ENCODE measurements around the gene AOPEP. TPM values are rescaled to one million over a fixed set of nuclear protein-coding genes. Genes with fewer than 3 reads are reported as not detected.

Gene AOPEP
- polyA plus RNA-seq, 2 of the 4 experiments (the other 2 are of a cell fraction): 226 to 266 TPM

DNA sequence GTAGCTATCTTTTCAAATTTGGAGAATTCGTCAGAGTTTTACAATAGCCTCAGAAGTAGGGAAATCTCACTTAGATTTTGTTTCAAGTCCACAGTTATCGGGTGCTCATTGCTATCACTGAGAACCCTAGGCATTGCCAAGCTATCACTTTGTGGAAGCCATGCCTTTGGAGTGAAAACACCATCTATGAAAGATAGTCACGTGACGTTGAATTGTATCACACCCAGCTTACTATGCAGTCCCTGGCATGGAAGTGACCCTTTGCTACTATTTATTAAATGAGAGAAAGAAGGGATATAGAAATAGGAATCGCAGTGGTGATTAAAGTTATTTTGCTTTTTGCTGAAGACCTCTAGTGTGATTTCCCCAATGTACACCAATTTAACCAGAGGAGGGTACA lies 97.2 kb downstream of the AOPEP start:
- ATAC-seq (no peak), FAIRE-seq (no peak), DNase-seq (ENCODE audit: low read depth in 1 of 2, low spot score in 1 of 2) (no peak)
- peaks cover 80% of the 10 kb centered on the region for H3K4me1 ChIP-seq
- CTCF ChIA-PET: interaction anchor here (0.7 to 1.9 kb wide), 2 partner anchors 40 to 142 kb away, joined by 3 to 5 read pairs; no protein-coding TSS in a partner anchor
- H3K9me3 ChIP-seq: no peaks in the 10 kb centered on the region
- H3K27ac ChIP-seq: peak overlapping the region; percentile 29 to 78; a peak in 5 of 6 replicates
- no peak overlapping the region for H3K4me2 ChIP-seq
- TF ChIP-seq HDAC2 (IDR thresholded peaks at IDR 0.05) (no peak), KDM1A (IDR thresholded peaks at IDR 0.05; ENCODE audit: low read depth) (no peak), POLR2A (IDR thresholded peaks at IDR 0.05; ENCODE audit: low read length) (no peak), CHD2 (IDR thresholded peaks at IDR 0.05; ENCODE audit: low read length, partially characterized antibody) (no peak), HOXB13 (CRISPR knock-in tag; IDR thresholded peaks at IDR 0.05; ENCODE audit: low read depth) (no peak), TP53 (CRISPR knock-in tag; IDR thresholded peaks at IDR 0.05) (no peak), POLR2AphosphoS2 (conservative IDR thresholded peaks at IDR 0.05; ENCODE audit: low read length) (no peak)
- TF ChIP-seq, protein P1, sequence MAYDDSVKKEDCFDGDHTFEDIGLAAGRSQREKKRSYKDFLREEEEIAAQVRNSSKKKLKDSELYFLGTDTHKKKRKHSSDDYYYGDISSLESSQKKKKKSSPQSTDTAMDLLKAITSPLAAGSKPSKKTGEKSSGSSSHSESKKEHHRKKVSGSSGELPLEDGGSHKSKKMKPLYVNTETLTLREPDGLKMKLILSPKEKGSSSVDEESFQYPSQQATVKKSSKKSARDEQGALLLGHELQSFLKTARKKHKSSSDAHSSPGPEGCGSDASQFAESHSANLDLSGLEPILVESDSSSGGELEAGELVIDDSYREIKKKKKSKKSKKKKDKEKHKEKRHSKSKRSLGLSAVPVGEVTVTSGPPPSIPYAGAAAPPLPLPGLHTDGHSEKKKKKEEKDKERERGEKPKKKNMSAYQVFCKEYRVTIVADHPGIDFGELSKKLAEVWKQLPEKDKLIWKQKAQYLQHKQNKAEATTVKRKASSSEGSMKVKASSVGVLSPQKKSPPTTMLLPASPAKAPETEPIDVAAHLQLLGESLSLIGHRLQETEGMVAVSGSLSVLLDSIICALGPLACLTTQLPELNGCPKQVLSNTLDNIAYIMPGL (CRISPR knock-in tag; IDR thresholded peaks at IDR 0.05; ENCODE audit: borderline replicate concordance): no peak
- TF ChIP-seq, protein P2, sequence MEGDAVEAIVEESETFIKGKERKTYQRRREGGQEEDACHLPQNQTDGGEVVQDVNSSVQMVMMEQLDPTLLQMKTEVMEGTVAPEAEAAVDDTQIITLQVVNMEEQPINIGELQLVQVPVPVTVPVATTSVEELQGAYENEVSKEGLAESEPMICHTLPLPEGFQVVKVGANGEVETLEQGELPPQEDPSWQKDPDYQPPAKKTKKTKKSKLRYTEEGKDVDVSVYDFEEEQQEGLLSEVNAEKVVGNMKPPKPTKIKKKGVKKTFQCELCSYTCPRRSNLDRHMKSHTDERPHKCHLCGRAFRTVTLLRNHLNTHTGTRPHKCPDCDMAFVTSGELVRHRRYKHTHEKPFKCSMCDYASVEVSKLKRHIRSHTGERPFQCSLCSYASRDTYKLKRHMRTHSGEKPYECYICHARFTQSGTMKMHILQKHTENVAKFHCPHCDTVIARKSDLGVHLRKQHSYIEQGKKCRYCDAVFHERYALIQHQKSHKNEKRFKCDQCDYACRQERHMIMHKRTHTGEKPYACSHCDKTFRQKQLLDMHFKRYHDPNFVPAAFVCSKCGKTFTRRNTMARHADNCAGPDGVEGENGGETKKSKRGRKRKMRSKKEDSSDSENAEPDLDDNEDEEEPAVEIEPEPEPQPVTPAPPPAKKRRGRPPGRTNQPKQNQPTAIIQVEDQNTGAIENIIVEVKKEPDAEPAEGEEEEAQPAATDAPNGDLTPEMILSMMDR (IDR thresholded peaks at IDR 0.05): no peak
- TF ChIP-seq, protein P3, sequence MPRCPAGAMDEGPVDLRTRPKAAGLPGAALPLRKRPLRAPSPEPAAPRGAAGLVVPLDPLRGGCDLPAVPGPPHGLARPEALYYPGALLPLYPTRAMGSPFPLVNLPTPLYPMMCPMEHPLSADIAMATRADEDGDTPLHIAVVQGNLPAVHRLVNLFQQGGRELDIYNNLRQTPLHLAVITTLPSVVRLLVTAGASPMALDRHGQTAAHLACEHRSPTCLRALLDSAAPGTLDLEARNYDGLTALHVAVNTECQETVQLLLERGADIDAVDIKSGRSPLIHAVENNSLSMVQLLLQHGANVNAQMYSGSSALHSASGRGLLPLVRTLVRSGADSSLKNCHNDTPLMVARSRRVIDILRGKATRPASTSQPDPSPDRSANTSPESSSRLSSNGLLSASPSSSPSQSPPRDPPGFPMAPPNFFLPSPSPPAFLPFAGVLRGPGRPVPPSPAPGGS (IDR thresholded peaks at IDR 0.05): no peak
- POLR2A ChIA-PET: no interaction called here
- 94% methylated on average over 5 of the region's 5 CpGs for WGBS (ENCODE audit: missing lambda C conversion rate)
- no peak overlapping the region for H3K4me3 ChIP-seq

DNA sequence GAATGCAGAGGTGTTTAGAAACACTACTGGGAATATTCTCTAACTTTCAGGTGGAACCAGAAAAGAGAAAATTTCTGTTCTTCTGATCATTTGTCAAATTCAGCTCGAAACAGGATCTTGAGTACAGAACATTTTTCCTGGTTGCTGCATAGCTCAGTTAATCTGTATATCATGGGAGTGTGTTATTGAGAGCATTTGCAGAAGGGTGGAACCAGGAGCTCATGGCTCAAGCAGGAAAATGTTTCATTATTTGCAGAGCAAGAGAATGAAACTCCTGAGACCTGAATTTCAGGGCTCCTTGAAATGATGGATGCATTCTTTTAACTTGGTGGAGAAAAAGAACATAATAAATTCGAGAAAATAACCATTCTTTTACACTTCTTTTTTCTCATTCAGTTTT lies 97.9 kb downstream of the AOPEP start:
- WGBS (ENCODE audit: missing lambda C conversion rate): 59% methylated on average over 2 of the region's 2 CpGs
- ChIA-PET CTCF (interaction anchor here (1.4 to 2.1 kb wide), 3 partner anchors 12 to 39 kb away, joined by 3 to 5 read pairs (median 5); no protein-coding TSS in a partner anchor), POLR2A (no interaction called here)
- ATAC-seq (no peak), FAIRE-seq (no peak), DNase-seq (ENCODE audit: low read depth in 1 of 2, low spot score in 1 of 2) (no peak)
- Histone ChIP-seq H3K9me3 (no peaks in the 10 kb centered on the region), H3K4me2 (peak overlapping the region; percentile 1; the same call in 1 of the 3 replicates), H3K4me3 (no peak overlapping the region), H3K27ac (peak overlapping the region; percentile 78 to 80; a peak in 4 of 6 replicates), H3K4me1 (peaks cover 80% of the 10 kb centered on the region)
- TF ChIP-seq HEYL (CRISPR knock-in tag; IDR thresholded peaks at IDR 0.05): no peak
- TF ChIP-seq ZSCAN20 (CRISPR knock-in tag; IDR thresholded peaks at IDR 0.05): no peak
- no peak for TF ChIP-seq FOSB (CRISPR knock-in tag; IDR thresholded peaks at IDR 0.05)
- TF ChIP-seq ZFP36 (IDR thresholded peaks at IDR 0.05; ENCODE audit: borderline replicate concordance, partially characterized antibody): no peak
- TF ChIP-seq CBX8 (IDR thresholded peaks at IDR 0.05): no peak
- TF ChIP-seq, protein P4, sequence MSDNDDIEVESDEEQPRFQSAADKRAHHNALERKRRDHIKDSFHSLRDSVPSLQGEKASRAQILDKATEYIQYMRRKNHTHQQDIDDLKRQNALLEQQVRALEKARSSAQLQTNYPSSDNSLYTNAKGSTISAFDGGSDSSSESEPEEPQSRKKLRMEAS (IDR thresholded peaks at IDR 0.05): no peak
- no peak for TF ChIP-seq NR3C1 (IDR thresholded peaks at IDR 0.05)
- TF ChIP-seq TP53 (CRISPR knock-in tag; IDR thresholded peaks at IDR 0.05): no peak
- TF ChIP-seq BHLHE40 (IDR thresholded peaks at IDR 0.05; ENCODE audit: low read depth, low read length): no peak
- no peak for TF ChIP-seq KDM1A (IDR thresholded peaks at IDR 0.05; ENCODE audit: low read depth)
- no peak for TF ChIP-seq MYC (IDR thresholded peaks at IDR 0.05; ENCODE audit: borderline replicate concordance, low read length)
- no peak for TF ChIP-seq ZC3H11A (IDR thresholded peaks at IDR 0.05)
- TF ChIP-seq, protein P5, sequence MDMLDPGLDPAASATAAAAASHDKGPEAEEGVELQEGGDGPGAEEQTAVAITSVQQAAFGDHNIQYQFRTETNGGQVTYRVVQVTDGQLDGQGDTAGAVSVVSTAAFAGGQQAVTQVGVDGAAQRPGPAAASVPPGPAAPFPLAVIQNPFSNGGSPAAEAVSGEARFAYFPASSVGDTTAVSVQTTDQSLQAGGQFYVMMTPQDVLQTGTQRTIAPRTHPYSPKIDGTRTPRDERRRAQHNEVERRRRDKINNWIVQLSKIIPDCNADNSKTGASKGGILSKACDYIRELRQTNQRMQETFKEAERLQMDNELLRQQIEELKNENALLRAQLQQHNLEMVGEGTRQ (IDR thresholded peaks at IDR 0.05): no peak
- TF ChIP-seq POLR2AphosphoS2 (conservative IDR thresholded peaks at IDR 0.05; ENCODE audit: low read length): no peak
- no peak for TF ChIP-seq RCOR1 (IDR thresholded peaks at IDR 0.05; ENCODE audit: low read depth, low read length)
- TF ChIP-seq CHD4 (IDR thresholded peaks at IDR 0.05; ENCODE audit: borderline replicate concordance): no peak
- no peak for TF ChIP-seq RFX5 (IDR thresholded peaks at IDR 0.05)
